A673 (cell line): Measurements from ENCODE around the gene CMTM5.

ENCODE experiments used
- EZH2 ChIP-seq: fragments of 200-600 bp; sonication (generic); IDR thresholded peaks from 2 replicates; pipeline ENCODE4 v1.6.1; 2017; ENCODE audit warnings: borderline replicate concordance, low read depth, mild to moderate bottlenecking, mixed read lengths, antibody characterized with exemption, low read length; ENCODE audit not compliant: poor library complexity, severe bottlenecking
- TF ChIP-seq, protein P1 (sequence below): fragments of 300-800, 200-600 bp; sonication (generic); conservative IDR thresholded peaks from 2 replicates; pipeline ENCODE4 v1.5.1; 2017; ENCODE audit warnings: low read depth, mild to moderate bottlenecking, antibody characterized with exemption, low read length, moderate library complexity, mixed read lengths

DNA sequence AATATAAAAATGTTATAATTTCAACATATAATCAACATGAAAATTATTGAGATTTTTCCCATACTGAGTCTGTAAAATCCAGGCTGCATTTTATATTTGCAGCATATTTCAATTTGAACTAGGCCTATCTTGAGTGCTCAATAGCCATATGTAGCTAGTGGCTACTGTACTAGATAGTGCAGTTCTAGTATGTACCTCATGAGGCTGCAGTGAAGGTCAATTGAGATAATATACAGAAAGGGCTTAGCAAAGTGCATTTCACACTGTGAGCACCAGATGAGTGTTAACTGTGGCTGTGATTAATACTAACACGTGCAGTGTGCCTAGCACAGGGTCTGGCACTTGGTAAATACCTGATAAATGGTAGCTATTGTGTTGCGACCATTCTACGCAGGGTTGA, 18.8 kb upstream of the CMTM5 start:
- TF ChIP-seq, protein P1, sequence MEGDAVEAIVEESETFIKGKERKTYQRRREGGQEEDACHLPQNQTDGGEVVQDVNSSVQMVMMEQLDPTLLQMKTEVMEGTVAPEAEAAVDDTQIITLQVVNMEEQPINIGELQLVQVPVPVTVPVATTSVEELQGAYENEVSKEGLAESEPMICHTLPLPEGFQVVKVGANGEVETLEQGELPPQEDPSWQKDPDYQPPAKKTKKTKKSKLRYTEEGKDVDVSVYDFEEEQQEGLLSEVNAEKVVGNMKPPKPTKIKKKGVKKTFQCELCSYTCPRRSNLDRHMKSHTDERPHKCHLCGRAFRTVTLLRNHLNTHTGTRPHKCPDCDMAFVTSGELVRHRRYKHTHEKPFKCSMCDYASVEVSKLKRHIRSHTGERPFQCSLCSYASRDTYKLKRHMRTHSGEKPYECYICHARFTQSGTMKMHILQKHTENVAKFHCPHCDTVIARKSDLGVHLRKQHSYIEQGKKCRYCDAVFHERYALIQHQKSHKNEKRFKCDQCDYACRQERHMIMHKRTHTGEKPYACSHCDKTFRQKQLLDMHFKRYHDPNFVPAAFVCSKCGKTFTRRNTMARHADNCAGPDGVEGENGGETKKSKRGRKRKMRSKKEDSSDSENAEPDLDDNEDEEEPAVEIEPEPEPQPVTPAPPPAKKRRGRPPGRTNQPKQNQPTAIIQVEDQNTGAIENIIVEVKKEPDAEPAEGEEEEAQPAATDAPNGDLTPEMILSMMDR, result no peak
- TF ChIP-seq EZH2, result no peak
